ENCODE results near the gene ZNF367.

DNA sequence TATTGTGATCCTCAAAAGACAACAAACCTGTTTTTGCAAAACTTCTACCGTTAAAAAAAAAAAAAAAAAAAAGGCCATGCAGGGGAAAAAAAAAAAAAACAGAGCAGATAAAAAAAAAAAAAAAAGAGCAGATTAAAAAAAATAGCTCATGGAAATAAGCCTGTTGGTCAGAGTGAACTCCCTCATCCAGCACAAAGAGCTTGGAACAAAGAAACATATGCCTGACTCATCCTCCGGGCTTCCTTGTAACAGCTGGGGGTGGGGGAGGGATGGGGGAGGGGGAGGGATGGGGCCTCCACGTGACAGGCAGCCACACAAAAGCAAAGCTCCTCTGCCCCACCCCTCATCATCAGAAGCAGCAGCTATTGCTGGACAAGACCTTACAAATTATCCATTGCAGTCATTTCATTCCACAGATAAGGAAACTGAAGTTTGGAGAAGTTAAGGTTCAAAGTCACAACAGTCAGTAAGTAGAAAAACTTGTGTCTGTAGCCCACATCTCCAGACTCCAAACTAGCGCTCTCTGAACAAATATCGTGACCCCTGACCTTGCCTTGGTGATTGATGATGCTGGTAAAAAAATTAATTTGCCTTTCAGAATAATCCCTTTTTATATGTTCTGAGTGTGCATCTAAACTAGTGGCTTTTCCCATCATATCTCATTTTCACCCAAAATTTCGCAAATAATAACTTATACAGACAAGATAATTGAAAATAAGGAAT lies 73.6 kb downstream of the ZNF367 start:
- TF ChIP-seq TAF1 (conservative IDR thresholded peaks at IDR 0.05) (no peak), RAD21 (IDR thresholded peaks at IDR 0.05) (no peak), GABPA (IDR thresholded peaks at IDR 0.05 in 1 of 2, conservative IDR thresholded peaks at IDR 0.05 in 1 of 2) (no peak), HNF4A (conservative IDR thresholded peaks at IDR 0.05) (no peak)
- TF ChIP-seq, protein P1, sequence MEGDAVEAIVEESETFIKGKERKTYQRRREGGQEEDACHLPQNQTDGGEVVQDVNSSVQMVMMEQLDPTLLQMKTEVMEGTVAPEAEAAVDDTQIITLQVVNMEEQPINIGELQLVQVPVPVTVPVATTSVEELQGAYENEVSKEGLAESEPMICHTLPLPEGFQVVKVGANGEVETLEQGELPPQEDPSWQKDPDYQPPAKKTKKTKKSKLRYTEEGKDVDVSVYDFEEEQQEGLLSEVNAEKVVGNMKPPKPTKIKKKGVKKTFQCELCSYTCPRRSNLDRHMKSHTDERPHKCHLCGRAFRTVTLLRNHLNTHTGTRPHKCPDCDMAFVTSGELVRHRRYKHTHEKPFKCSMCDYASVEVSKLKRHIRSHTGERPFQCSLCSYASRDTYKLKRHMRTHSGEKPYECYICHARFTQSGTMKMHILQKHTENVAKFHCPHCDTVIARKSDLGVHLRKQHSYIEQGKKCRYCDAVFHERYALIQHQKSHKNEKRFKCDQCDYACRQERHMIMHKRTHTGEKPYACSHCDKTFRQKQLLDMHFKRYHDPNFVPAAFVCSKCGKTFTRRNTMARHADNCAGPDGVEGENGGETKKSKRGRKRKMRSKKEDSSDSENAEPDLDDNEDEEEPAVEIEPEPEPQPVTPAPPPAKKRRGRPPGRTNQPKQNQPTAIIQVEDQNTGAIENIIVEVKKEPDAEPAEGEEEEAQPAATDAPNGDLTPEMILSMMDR (IDR thresholded peaks at IDR 0.05; ENCODE audit: low read depth, low read length, missing input control) = no peak
- TF ChIP-seq, protein P2, sequence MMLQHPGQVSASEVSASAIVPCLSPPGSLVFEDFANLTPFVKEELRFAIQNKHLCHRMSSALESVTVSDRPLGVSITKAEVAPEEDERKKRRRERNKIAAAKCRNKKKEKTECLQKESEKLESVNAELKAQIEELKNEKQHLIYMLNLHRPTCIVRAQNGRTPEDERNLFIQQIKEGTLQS (IDR thresholded peaks at IDR 0.05) = no peak
- TF ChIP-seq, protein P3, sequence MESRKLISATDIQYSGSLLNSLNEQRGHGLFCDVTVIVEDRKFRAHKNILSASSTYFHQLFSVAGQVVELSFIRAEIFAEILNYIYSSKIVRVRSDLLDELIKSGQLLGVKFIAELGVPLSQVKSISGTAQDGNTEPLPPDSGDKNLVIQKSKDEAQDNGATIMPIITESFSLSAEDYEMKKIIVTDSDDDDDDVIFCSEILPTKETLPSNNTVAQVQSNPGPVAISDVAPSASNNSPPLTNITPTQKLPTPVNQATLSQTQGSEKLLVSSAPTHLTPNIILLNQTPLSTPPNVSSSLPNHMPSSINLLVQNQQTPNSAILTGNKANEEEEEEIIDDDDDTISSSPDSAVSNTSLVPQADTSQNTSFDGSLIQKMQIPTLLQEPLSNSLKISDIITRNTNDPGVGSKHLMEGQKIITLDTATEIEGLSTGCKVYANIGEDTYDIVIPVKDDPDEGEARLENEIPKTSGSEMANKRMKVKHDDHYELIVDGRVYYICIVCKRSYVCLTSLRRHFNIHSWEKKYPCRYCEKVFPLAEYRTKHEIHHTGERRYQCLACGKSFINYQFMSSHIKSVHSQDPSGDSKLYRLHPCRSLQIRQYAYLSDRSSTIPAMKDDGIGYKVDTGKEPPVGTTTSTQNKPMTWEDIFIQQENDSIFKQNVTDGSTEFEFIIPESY (IDR thresholded peaks at IDR 0.05) = no peak
